Left ventricle myocardium inferior (tissue), 1 donor: ENCODE measurements around the gene KCNJ6. TPM values are rescaled to one million over a fixed set of nuclear protein-coding genes. Genes with fewer than 3 reads are reported as not detected.

Experiments used
- DNase-seq: peaks from one replicate; pipeline ENCODE4 v3.0.0-alpha.2; 2020
- H3K27ac ChIP-seq: fragments of 200-600 bp; replicated peaks from 2 replicates; pipeline ENCODE4 v1.8.0; 2021
- H3K27me3 ChIP-seq: fragments of 200-600 bp; 2 replicates; pipeline ENCODE4 v1.8.0; 2021; ENCODE audit warnings: low read depth
- H3K36me3 ChIP-seq: fragments of 200-600 bp; 2 replicates; pipeline ENCODE4 v1.8.0; 2021
- H3K4me1 ChIP-seq: fragments of 200-600 bp; 2 replicates; pipeline ENCODE4 v1.8.0; 2021
- H3K4me3 ChIP-seq: fragments of 200-600 bp; 2 replicates; pipeline ENCODE4 v1.8.0; 2021; ENCODE audit warnings: mild to moderate bottlenecking, moderate library complexity
- H3K9me3 ChIP-seq: fragments of 200-600 bp; replicated peaks from 2 replicates; pipeline ENCODE4 v1.8.0; 2021
- CTCF ChIP-seq: fragments of 200-600 bp; IDR thresholded peaks from 2 replicates; pipeline ENCODE4 v1.8.0; 2021; ENCODE audit warnings: antibody characterized with exemption, mild to moderate bottlenecking, borderline replicate concordance
- intact Hi-C: fragments of 100-400 bp; cut with micrococcal nuclease; formaldehyde crosslinking; loops from one replicate; pipeline ENCODE4 v1.11.0; 2022
- total RNA-seq: library from RNA; stranded (reverse); fragmentation: NEBNext Ultra II Directional; extraction: Animal tissue kit (Norgen Biotek cat#: 25700); gene quantifications from one replicate; pipeline ENCODE4 v1.2.1, GENCODE V29; 2021
- donor health status: DM: no; HTN: yes; CAD: no; lungs with severe emphysema.

KCNJ6 gene
- total RNA-seq, 1 donor from 2014 or later = not detected

- peaks cover 21% of the 10 kb centered on the region for H3K9me3 ChIP-seq
- peaks cover 52% of the 10 kb centered on the region for H3K27me3 ChIP-seq
- H3K4me1 ChIP-seq = no peaks in the 10 kb centered on the region
- intact Hi-C loops = no loop called here
- no peak overlapping the region for H3K4me3 ChIP-seq
- H3K27ac ChIP-seq = no peak overlapping the region
- no peak for DNase-seq
- H3K36me3 ChIP-seq = no peaks in the 10 kb centered on the region
- no peak for TF ChIP-seq CTCF
Measured at GRCh38 chr21:37848721-37849490, 67.4 kb downstream of the KCNJ6 start.

GRCh38 chr21:37845535-37845934 is 70.7 kb downstream of the KCNJ6 start:
- H3K9me3 ChIP-seq = peaks cover 7% of the 10 kb centered on the region
- no peak overlapping the region for H3K27ac ChIP-seq
- TF ChIP-seq CTCF = no peak
- peaks cover 41% of the 10 kb centered on the region for H3K27me3 ChIP-seq
- no peak overlapping the region for H3K4me3 ChIP-seq
- intact Hi-C loops = no loop called here
- no peaks in the 10 kb centered on the region for H3K36me3 ChIP-seq
- no peaks in the 10 kb centered on the region for H3K4me1 ChIP-seq
- DNase-seq = no peak

- peaks cover 7% of the 10 kb centered on the region for H3K9me3 ChIP-seq
- no peak overlapping the region for H3K27ac ChIP-seq
- no peaks in the 10 kb centered on the region for H3K4me1 ChIP-seq
- H3K27me3 ChIP-seq = peaks cover 18% of the 10 kb centered on the region
- intact Hi-C loops = no loop called here
- no peaks in the 10 kb centered on the region for H3K36me3 ChIP-seq
- TF ChIP-seq CTCF = no peak
- DNase-seq = no peak
- no peak overlapping the region for H3K4me3 ChIP-seq
Measured at GRCh38 chr21:37843191-37843590, 73.1 kb downstream of the KCNJ6 start.

- Histone ChIP-seq H3K27me3 (peaks cover 9% of the 10 kb centered on the region), H3K4me3 (no peak overlapping the region), H3K9me3 (peaks cover 7% of the 10 kb centered on the region), H3K4me1 (no peaks in the 10 kb centered on the region), H3K36me3 (no peaks in the 10 kb centered on the region), H3K27ac (no peak overlapping the region)
- no peak for TF ChIP-seq CTCF
- intact Hi-C loops = no loop called here
- no peak for DNase-seq
Measured at GRCh38 chr21:37842163-37842919, 73.9 kb downstream of the KCNJ6 start.

GRCh38 chr21:37837381-37837780 is 78.9 kb downstream of the KCNJ6 start:
- Histone ChIP-seq H3K4me3 (no peak overlapping the region), H3K9me3 (peaks cover 7% of the 10 kb centered on the region), H3K27me3 (peaks cover 26% of the 10 kb centered on the region), H3K36me3 (no peaks in the 10 kb centered on the region), H3K27ac (no peak overlapping the region), H3K4me1 (no peaks in the 10 kb centered on the region)
- DNase-seq = no peak
- no peak for TF ChIP-seq CTCF
- intact Hi-C loops = no loop called here
